Naive B cell (primary cell): ENCODE measurements around the gene RCOR2. TPM values are rescaled to one million over a fixed set of nuclear protein-coding genes. Genes with fewer than 3 reads are reported as not detected.

ENCODE experiments used
- ATAC-seq, 2 donors: fragments of 150-1000 bp; cut with Tn5 transposase; 2 replicates each; pipeline ENCODE4 v1.10.0; 2021; ENCODE audit warnings: low read depth in 2 of 2, mild to moderate bottlenecking in 2 of 2, moderate library complexity in 2 of 2
- DNase-seq: peaks from one replicate; pipeline ENCODE4 v3.0.0; 2022
- H3K27ac Mint-ChIP-seq, 6 donors: one replicate each; pipeline ENCODE4 v1.8.0; 2020 to 2022; ENCODE audit warnings: mild to moderate bottlenecking in 6 of 6, mixed read lengths in 6 of 6, moderate library complexity in 5 of 6, inconsistent platforms in 2 of 6
- H3K27me3 Mint-ChIP-seq, 3 donors: one replicate each; pipeline ENCODE4 v1.8.0; 2021 to 2022; ENCODE audit warnings: mixed read lengths in 3 of 3, mild to moderate bottlenecking in 1 of 3
- H3K36me3 Mint-ChIP-seq, 2 donors: one replicate each; pipeline ENCODE4 v1.8.0; 2020 to 2022; ENCODE audit warnings: mixed read lengths in 2 of 2, inconsistent platforms in 1 of 2, mild to moderate bottlenecking in 1 of 2
- H3K4me1 Mint-ChIP-seq, 3 donors: one replicate each; pipeline ENCODE4 v1.8.0; 2020 to 2022; ENCODE audit warnings: mixed read lengths in 3 of 3, inconsistent platforms in 1 of 3, mild to moderate bottlenecking in 1 of 3, moderate library complexity in 1 of 3
- H3K4me3 Mint-ChIP-seq, 8 donors: one replicate each; pipeline ENCODE4 v1.8.0; 2020 to 2022; ENCODE audit warnings: mild to moderate bottlenecking in 8 of 8, mixed read lengths in 8 of 8, moderate library complexity in 8 of 8, inconsistent platforms in 2 of 8
- H3K9me3 Mint-ChIP-seq, 7 donors: one replicate each; pipeline ENCODE4 v1.8.0; 2020 to 2022; ENCODE audit warnings: mixed read lengths in 7 of 7, mild to moderate bottlenecking in 5 of 7, inconsistent platforms in 2 of 7, moderate library complexity in 1 of 7
- polyA plus RNA-seq, 6 donors: library from polyadenylated mRNA; unstranded; fragments of 300-500 nt; fragmentation: Illumina TruSeq; gene quantifications; one replicate each; pipeline ENCODE4 v1.2.3, GENCODE V29; 2021; ENCODE audit warnings: low read depth in 6 of 6

RCOR2 gene
- polyA plus RNA-seq, 6 donors from 2014 or later = not detected

DNA sequence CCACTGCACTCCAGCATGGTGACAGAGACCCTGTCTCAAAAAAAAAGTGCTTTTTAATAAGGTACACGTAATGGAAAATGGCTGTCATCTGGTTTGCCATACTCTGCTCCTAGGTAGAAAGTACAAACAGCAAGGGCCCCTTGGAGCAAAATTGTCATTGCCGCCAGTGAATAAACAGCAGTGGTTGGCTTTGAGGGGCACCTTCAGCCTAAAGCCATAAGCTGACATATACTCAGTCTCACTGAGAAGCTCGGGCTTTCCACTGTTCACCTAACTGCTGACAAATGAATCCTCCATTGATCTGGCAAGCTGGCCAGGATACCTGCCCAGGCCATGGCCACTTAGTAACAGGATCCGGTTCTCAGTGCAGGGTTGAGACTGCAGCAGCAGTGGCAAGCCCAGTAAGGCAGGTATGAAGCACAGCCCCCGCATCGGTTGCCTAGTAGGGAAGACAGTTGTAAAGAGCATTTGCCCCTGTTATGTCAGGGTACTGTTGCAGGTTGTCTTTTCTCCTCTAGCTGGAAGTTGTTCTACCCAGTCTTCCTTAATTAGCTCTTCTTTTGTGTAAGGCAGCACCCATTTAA, 39.2 kb downstream of the RCOR2 start:
- peak overlapping the region in 2 of 6 donors; percentile 54 to 83 for H3K27ac Mint-ChIP-seq

DNA sequence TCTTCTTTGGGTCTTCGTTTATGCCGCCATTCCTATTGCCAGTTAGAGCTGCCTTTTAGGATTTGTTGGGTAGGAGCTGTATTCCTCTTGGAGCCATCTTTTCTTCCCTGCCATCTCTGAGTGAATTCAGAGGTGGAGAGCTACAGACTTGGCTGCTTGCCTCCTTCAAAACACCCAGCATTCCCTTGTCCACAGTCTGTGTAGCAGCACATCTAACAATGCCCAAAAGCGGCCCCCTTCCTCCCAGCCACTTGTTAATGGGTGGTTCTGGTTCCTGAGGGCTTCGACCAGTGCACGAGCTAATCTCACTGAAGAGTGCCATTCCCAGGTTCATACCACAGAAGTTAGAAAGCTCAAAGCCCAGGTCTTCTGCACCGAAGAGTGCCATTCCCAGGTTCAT, 40.3 kb downstream of the RCOR2 start:
- ATAC-seq (no peak), DNase-seq (no peak)
- Mint-ChIP-seq H3K27me3 (no peaks in the 10 kb centered on the region), H3K4me1 (peaks cover 40 to 80% (median 55%) of the 10 kb centered on the region in 3 donors), H3K4me3 (no peak overlapping the region), H3K9me3 (no peaks in the 10 kb centered on the region), H3K36me3 (no peaks in the 10 kb centered on the region), H3K27ac (peak overlapping the region in 3 of 6 donors; percentile 18 to 73 (median 38))

More for the DNA sequence above, 39.2 kb downstream of the RCOR2 start:
- Mint-ChIP-seq H3K4me3 (no peak overlapping the region), H3K4me1 (peaks cover 41 to 78% (median 53%) of the 10 kb centered on the region in 3 donors), H3K27me3 (no peaks in the 10 kb centered on the region), H3K9me3 (no peaks in the 10 kb centered on the region), H3K36me3 (no peaks in the 10 kb centered on the region)
- ATAC-seq (no peak), DNase-seq (no peak)

- no peaks in the 10 kb centered on the region for H3K9me3 Mint-ChIP-seq
- no peaks in the 10 kb centered on the region for H3K27me3 Mint-ChIP-seq
- H3K27ac Mint-ChIP-seq = peak overlapping the region in 1 of 6 donors; percentile 43
- no peak for DNase-seq
- ATAC-seq = no peak
- H3K4me3 Mint-ChIP-seq = no peak overlapping the region
- no peaks in the 10 kb centered on the region for H3K36me3 Mint-ChIP-seq
- H3K4me1 Mint-ChIP-seq = peaks cover 41 to 78% (median 54%) of the 10 kb centered on the region in 3 donors
Measured at GRCh38 chr11:63875506-63876065, 41.4 kb downstream of the RCOR2 start.

GRCh38 chr11:63874511-63874910, 42.5 kb downstream of the RCOR2 start:
- Mint-ChIP-seq H3K27me3 (no peaks in the 10 kb centered on the region), H3K9me3 (no peaks in the 10 kb centered on the region), H3K4me3 (peak overlapping the region in 1 of 8 donors; percentile 70), H3K4me1 (peaks cover 40 to 78% (median 56%) of the 10 kb centered on the region in 3 donors), H3K27ac (peak overlapping the region in 1 of 6 donors; percentile 72), H3K36me3 (no peaks in the 10 kb centered on the region)
- DNase-seq = no peak
- ATAC-seq = no peak

DNA sequence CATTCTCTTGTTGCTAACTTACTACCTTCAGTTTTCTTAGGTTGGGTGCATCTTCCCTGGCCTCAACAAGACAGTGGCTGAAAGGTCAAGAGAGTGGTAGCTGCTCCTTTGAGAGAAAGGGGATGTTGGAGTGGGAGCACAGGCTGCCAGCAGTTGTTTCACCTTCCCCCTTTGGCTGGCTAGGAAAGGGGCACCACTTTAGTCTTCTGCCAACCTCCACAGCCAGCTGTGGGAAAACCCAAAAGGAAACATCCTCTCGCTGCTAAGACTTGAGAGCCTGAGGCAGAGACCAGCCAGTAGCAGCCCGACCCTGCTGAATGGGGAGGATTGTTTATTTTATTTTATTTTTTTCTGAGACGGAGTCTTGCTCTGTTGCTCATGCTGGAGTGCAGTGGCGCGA, 43.7 kb downstream of the RCOR2 start:
- no peak for DNase-seq
- Mint-ChIP-seq H3K4me1 (peaks cover 52 to 78% (median 67%) of the 10 kb centered on the region in 3 donors), H3K4me3 (peak overlapping the region in 1 of 8 donors; percentile 20)

DNA sequence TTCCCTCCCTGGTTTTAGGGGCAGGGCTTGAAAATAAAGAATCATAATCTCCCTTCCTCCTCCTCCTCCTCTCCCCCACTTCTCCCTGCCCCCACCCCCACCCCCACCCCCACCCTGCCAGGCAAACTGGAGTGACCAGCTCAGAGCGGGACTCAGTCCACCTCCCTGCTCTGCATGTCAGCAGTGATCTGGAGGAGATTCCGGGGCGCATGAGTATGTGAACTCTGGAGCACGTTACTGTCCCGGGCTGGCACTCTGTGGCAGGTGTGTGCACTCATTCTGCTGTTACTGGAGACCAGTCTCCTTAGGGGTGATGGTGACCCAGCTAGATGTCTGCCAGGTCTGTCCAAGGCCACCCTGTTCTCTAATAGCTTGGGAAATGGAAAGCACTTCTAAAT, 44.2 kb downstream of the RCOR2 start:
- DNase-seq (no peak), ATAC-seq (no peak)
- Mint-ChIP-seq H3K9me3 (no peaks in the 10 kb centered on the region), H3K4me3 (no peak overlapping the region), H3K27me3 (no peaks in the 10 kb centered on the region), H3K36me3 (peaks cover 6 to 7% of the 10 kb centered on the region in 2 donors), H3K4me1 (peaks cover 54 to 78% (median 66%) of the 10 kb centered on the region in 3 donors), H3K27ac (peak overlapping the region in 3 of 6 donors; percentile 47 to 91 (median 69))

More for the DNA sequence above, 43.7 kb downstream of the RCOR2 start:
- Mint-ChIP-seq H3K9me3 (no peaks in the 10 kb centered on the region), H3K27ac (peak overlapping the region in 1 of 6 donors; percentile 54), H3K36me3 (peaks cover 4% of the 10 kb centered on the region in 2 donors), H3K27me3 (no peaks in the 10 kb centered on the region)
- no peak for ATAC-seq

DNA sequence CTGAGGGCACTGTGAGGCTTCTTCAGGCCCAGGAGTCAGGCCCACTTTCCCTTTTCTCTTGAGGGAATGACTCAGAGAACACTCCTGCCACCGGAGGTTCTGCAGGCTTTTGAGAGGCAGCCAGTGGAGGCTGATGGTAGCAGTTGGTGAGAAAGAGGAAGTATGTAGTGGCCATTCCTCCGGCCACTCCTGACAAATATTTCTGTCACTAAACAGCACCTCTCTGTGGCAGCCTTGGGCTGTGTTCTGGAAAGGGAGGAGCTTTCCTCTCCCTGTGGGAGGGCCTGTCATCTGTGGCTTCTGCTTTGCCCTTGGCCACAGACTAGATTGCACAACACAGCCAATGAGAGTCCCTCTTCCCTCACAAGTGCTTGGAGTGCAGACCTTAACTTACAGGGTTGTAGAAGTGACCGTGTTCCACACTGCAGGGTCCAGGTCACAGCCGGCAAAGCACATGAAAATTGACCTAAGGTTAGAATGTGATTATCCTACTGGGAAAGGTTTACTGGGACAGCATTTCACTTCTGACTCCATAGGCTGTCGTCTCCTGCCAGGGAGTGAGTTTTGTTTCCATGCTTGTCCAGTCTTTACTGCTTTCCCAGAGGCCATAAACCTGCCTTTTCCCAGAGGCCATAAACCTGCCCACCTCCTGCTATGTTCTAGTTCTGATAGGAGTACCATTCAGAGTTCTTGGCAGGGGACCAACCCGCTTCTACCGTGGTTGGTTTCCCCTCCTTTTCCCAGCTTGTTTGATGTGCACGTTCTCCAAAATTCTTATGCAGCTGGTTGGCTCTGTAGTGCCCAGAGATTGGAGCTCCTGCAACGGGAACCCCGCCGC, 44.8 kb downstream of the RCOR2 start:
- Mint-ChIP-seq H3K36me3 (peaks cover 6 to 7% of the 10 kb centered on the region in 2 donors), H3K4me1 (peaks cover 54 to 81% (median 70%) of the 10 kb centered on the region in 3 donors), H3K4me3 (peak overlapping the region in 2 of 8 donors; percentile 28 to 47), H3K27ac (peak overlapping the region in 5 of 6 donors; percentile 12 to 82 (median 47)), H3K9me3 (no peaks in the 10 kb centered on the region), H3K27me3 (no peaks in the 10 kb centered on the region)
- DNase-seq (peak; percentile 12), ATAC-seq (peak; percentile 66 to 75)

GRCh38 chr11:63870351-63871140, 46.4 kb downstream of the RCOR2 start:
- peaks cover 67 to 90% (median 82%) of the 10 kb centered on the region in 3 donors for H3K4me1 Mint-ChIP-seq
- peak overlapping the region in 3 of 8 donors; percentile 0 to 55 (median 48) for H3K4me3 Mint-ChIP-seq
- no peaks in the 10 kb centered on the region for H3K9me3 Mint-ChIP-seq
- peak overlapping the region in 3 of 6 donors; percentile 62 to 76 (median 75) for H3K27ac Mint-ChIP-seq
- ATAC-seq (no peak), DNase-seq (no peak)
- no peaks in the 10 kb centered on the region for H3K27me3 Mint-ChIP-seq
- H3K36me3 Mint-ChIP-seq = peaks cover 6 to 7% of the 10 kb centered on the region in 2 donors

DNA sequence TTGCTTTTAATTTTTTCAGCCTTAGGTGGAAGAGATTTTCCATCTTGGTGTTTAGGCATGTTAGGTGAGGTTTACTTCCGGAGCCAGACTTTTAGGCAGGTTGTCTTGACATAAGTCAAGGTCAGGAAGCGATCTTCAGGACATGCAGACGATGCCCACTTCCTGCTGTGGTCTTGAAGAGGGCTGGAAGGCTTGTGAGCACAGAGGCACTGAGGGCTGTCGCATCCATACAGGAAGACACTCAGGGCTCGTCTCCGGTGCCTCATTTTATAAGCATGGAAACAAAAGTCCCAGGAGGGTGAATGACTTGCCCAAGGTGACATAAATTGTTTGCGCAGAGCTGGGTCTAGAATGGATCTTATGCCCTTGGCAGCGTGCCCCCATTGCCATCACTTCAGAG, 47.3 kb downstream of the RCOR2 start:
- Mint-ChIP-seq H3K36me3 (peaks cover 6 to 7% of the 10 kb centered on the region in 2 donors), H3K27ac (peak overlapping the region in 4 of 6 donors; percentile 75 to 88 (median 76)), H3K4me1 (peaks cover 67 to 93% (median 86%) of the 10 kb centered on the region in 3 donors), H3K27me3 (no peaks in the 10 kb centered on the region), H3K9me3 (no peaks in the 10 kb centered on the region), H3K4me3 (peak overlapping the region in 4 of 8 donors; percentile 26 to 74 (median 50))
- ATAC-seq (no peak), DNase-seq (no peak)

DNA sequence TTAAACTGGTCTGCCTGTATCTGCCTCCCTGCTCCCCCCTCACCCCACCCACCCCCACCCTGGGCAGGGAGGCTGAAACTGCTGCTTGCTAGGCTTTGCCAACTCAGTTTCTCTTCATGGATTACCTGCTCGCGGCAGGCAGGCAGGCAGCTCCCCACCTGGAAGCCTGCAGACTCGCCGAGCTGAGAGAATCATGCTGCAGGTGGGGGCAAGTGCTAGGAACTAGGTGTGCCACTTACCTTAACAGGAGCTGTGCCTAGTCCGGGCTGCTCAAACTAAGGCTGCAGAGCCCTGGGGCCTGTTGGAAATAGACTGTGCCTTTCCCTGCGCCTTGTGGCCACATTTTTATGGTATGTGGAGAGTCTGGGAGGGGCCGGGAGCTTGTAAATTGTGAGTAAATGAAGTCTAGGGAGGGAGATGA, 47.8 kb downstream of the RCOR2 start:
- H3K27ac Mint-ChIP-seq = peak overlapping the region; percentile 75 to 90 (median 76)
- H3K27me3 Mint-ChIP-seq = no peaks in the 10 kb centered on the region
- peaks cover 62 to 91% (median 81%) of the 10 kb centered on the region in 3 donors for H3K4me1 Mint-ChIP-seq
- peak overlapping the region in 7 of 8 donors; percentile 3 to 74 (median 42) for H3K4me3 Mint-ChIP-seq
- H3K9me3 Mint-ChIP-seq = no peaks in the 10 kb centered on the region
- no peak for ATAC-seq
- no peak for DNase-seq
- peaks cover 6 to 7% of the 10 kb centered on the region in 2 donors for H3K36me3 Mint-ChIP-seq

DNA sequence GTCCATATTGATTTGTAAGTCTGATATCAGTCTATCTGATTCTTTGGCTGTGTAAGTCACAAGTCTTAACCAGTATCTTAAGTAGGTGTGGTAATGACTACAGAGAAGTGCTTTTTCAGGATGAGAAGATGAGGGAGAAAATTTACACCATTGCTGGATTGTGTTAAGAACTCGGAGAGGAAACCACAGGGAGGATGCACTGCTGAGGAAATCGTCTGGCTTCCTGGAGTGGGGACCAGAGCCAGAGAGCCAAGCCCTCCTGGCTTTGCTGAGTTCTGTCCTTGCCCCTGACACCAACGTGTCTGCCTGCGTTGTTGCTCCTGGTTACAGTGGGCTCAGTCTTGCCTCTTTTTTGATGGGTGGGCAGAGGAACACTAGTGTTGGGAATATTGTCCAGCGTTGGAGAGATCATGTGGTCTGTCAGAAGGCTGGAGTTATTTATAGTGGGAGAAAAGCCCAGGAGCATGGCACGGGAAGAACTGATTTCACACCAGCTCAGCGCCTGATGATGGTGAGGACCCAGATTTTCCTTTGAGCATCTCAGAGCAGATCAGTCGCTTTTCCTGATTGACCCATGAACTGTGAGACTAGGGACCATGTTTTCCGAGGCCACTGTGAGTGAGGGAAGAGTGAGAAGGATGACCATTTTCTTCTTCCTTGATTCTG, 48.4 kb downstream of the RCOR2 start:
- peaks cover 6 to 7% of the 10 kb centered on the region in 2 donors for H3K36me3 Mint-ChIP-seq
- no peaks in the 10 kb centered on the region for H3K9me3 Mint-ChIP-seq
- peaks cover 59 to 86% (median 77%) of the 10 kb centered on the region in 3 donors for H3K4me1 Mint-ChIP-seq
- peak overlapping the region in 3 of 8 donors; percentile 9 to 39 (median 31) for H3K4me3 Mint-ChIP-seq
- ATAC-seq = no peak
- no peaks in the 10 kb centered on the region for H3K27me3 Mint-ChIP-seq
- peak overlapping the region; percentile 57 to 82 (median 70) for H3K27ac Mint-ChIP-seq
- no peak for DNase-seq

DNA sequence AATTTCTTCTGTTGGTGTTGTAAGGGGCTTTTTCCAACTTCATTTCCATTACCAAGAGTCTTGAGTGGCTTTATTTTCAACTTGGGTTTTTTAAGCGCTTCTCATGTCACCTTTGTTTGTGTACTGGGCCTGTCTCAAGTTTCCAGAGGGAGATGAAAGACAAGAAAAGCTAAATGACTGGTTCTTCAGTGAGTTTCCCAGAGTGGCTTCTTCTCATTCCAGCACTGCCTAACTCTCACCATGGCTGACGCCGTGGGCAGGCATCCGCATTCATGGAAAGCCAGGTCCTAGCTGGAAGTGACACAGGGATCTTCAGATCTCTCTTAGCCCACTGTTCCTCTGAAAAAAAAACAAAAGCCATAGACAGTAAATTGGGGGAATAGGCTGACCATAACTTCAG, 49.5 kb downstream of the RCOR2 start:
- H3K4me1 Mint-ChIP-seq = peaks cover 59 to 84% (median 77%) of the 10 kb centered on the region in 3 donors
- H3K9me3 Mint-ChIP-seq = no peaks in the 10 kb centered on the region
- peak overlapping the region in 2 of 6 donors; percentile 37 to 52 for H3K27ac Mint-ChIP-seq
- H3K4me3 Mint-ChIP-seq = no peak overlapping the region
- DNase-seq (no peak), ATAC-seq (no peak)
- peaks cover 6 to 7% of the 10 kb centered on the region in 2 donors for H3K36me3 Mint-ChIP-seq
- H3K27me3 Mint-ChIP-seq = no peaks in the 10 kb centered on the region
